RWPE2 (cell line): Measurements from ENCODE around the gene RABL6.

Source experiments
- ATAC-seq: fragments of 200-7000 bp; cut with Tn5 transposase; 3 replicates; pipeline ENCODE4 v1.9.1; 2021; ENCODE audit warnings: low read depth
- DNase-seq: peaks from one replicate; pipeline ENCODE4 v3.0.0-alpha.2; 2020; ENCODE audit warnings: low spot score
- H3K27ac ChIP-seq: fragments of 450-650 bp; 2 replicates; pipeline ENCODE4 v1.5.1; 2017; ENCODE audit warnings: mild to moderate bottlenecking; ENCODE audit not compliant: poor library complexity, severe bottlenecking
- H3K27me3 ChIP-seq: fragments of 250-450 bp; sonication (Bioruptor Pico); 2 replicates; pipeline ENCODE4 v1.5.1; 2021; ENCODE audit warnings: mild to moderate bottlenecking, moderate library complexity; ENCODE audit not compliant: insufficient read depth, poor library complexity, severe bottlenecking
- H3K36me3 ChIP-seq: fragments of 250-450 bp; sonication (Bioruptor Pico); 2 replicates; pipeline ENCODE4 v1.5.1; 2020; ENCODE audit warnings: low read depth, mild to moderate bottlenecking, moderate library complexity
- H3K4me1 ChIP-seq: fragments of 250-450 bp; sonication (Bioruptor Pico); 2 replicates; pipeline ENCODE4 v1.5.1; 2021; ENCODE audit warnings: mild to moderate bottlenecking, moderate library complexity; ENCODE audit not compliant: insufficient read depth, poor library complexity, severe bottlenecking
- H3K4me3 ChIP-seq: fragments of 250-450 bp; sonication (Bioruptor Pico); 2 replicates; pipeline ENCODE4 v1.5.1; 2021; ENCODE audit warnings: mild to moderate bottlenecking, moderate library complexity; ENCODE audit not compliant: severe bottlenecking
- H3K9me3 ChIP-seq: fragments of 250-450 bp; sonication (Bioruptor Pico); 2 replicates; pipeline ENCODE4 v1.5.1; 2021; ENCODE audit warnings: mild to moderate bottlenecking, moderate library complexity; ENCODE audit not compliant: severe bottlenecking
- TF ChIP-seq, protein P1 (sequence below): fragments of 450-650 bp; IDR thresholded peaks from one replicate; pipeline ENCODE4 v1.5.1; 2017; ENCODE audit warnings: mild to moderate bottlenecking, moderate library complexity; ENCODE audit not compliant: poor library complexity, severe bottlenecking

Gene RABL6

DNA sequence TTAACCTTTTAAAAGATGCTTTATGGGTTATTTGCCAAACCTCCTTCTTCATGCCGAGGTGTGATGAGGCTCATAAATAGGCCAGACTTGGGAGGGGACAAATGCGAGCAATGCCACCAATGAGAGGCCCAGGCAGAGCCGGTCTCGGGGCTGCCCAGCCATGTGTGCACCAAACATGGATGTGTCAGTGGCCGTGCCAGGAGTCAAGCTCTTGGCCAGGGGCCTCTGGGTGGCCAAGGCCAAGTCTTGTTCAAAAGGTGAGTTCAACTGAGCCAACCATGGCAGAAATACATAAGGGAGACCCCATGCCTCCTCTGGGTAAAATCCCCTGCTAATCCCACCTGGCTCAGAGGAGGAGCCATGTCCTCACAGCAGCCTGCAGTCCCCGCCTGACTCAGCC lies 32.6 kb upstream of the RABL6 start:
- no peaks in the 10 kb centered on the region for H3K36me3 ChIP-seq
- no peaks in the 10 kb centered on the region for H3K4me1 ChIP-seq
- TF ChIP-seq, protein P1, sequence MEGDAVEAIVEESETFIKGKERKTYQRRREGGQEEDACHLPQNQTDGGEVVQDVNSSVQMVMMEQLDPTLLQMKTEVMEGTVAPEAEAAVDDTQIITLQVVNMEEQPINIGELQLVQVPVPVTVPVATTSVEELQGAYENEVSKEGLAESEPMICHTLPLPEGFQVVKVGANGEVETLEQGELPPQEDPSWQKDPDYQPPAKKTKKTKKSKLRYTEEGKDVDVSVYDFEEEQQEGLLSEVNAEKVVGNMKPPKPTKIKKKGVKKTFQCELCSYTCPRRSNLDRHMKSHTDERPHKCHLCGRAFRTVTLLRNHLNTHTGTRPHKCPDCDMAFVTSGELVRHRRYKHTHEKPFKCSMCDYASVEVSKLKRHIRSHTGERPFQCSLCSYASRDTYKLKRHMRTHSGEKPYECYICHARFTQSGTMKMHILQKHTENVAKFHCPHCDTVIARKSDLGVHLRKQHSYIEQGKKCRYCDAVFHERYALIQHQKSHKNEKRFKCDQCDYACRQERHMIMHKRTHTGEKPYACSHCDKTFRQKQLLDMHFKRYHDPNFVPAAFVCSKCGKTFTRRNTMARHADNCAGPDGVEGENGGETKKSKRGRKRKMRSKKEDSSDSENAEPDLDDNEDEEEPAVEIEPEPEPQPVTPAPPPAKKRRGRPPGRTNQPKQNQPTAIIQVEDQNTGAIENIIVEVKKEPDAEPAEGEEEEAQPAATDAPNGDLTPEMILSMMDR = no peak
- no peak overlapping the region for H3K4me3 ChIP-seq
- H3K9me3 ChIP-seq = no peaks in the 10 kb centered on the region
- ATAC-seq (no peak), DNase-seq (peak; percentile 38)
- H3K27ac ChIP-seq = no peak overlapping the region
- peaks cover 3% of the 10 kb centered on the region for H3K27me3 ChIP-seq

DNA sequence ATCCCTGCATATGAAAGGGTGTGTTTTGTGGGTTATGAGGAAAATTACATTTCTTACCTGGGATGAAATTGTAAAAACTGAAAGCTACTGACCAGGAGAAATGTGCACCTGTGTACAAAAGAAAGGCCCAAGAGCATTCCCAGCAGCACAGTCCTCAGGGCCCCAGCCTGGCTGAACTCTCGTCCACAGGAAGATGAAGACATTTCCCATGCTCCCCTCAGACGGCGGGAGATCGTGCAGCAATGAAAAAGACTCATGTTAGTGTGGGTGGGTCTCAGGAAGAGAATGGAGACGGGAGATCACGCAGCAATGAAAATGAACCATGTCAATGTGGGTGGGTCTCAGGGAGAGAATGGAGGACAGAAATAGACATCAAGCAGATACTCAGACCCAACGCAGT lies 30.8 kb upstream of the RABL6 start:
- Histone ChIP-seq H3K27me3 (peaks cover 3% of the 10 kb centered on the region), H3K4me3 (no peak overlapping the region), H3K36me3 (no peaks in the 10 kb centered on the region), H3K27ac (no peak overlapping the region), H3K9me3 (no peaks in the 10 kb centered on the region), H3K4me1 (no peaks in the 10 kb centered on the region)
- ATAC-seq (no peak), DNase-seq (no peak)
- TF ChIP-seq, protein P1 = no peak

DNA sequence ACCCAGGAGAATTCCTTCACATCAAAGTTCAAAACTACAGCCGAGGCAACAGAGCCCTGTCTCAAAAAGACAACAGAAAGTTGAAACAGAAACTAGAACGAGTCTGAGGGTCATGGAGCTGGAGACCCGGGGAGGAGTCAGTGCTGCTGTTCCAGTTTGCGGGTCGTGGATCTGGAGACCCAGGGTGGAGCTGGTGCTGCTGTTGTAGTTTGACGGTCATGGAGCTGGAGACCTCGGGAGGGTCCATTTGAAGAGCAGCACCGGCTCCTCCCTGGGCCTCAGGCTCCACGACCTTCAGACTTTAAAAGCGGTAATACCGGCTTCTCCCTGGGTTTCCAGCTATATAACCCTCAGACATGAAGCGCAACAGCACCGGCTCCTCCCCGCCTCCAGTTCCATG lies 30.4 kb upstream of the RABL6 start:
- Histone ChIP-seq H3K27ac (no peak overlapping the region), H3K9me3 (no peaks in the 10 kb centered on the region), H3K4me1 (no peaks in the 10 kb centered on the region), H3K27me3 (peaks cover 3% of the 10 kb centered on the region), H3K4me3 (no peak overlapping the region), H3K36me3 (no peaks in the 10 kb centered on the region)
- no peak for DNase-seq
- TF ChIP-seq, protein P1 = no peak
- no peak for ATAC-seq

DNA sequence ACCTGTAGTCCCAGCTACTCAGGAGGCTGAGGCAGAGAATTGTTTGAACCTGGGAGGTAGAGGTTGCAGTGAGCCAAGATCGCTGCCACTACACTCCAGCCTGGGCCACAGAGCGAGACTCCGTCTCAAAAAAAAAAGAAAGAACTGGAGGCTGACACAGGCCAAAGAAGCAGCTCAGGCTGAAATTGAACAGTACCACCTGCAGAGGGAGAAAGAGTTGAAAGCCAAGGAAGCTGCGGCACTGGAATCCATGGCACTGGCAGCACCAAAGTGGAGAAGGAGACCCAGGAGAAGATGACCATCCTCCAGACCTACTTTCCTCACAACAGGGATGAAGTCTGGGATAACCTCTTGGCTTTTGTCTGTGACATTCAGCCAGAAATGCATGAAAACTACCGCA lies 27.9 kb upstream of the RABL6 start:
- H3K4me3 ChIP-seq = no peak overlapping the region
- H3K36me3 ChIP-seq = no peaks in the 10 kb centered on the region
- H3K9me3 ChIP-seq = no peaks in the 10 kb centered on the region
- ATAC-seq (no peak), DNase-seq (no peak)
- TF ChIP-seq, protein P1 = no peak
- peaks cover 3% of the 10 kb centered on the region for H3K27me3 ChIP-seq
- H3K27ac ChIP-seq = no peak overlapping the region
- H3K4me1 ChIP-seq = no peaks in the 10 kb centered on the region

DNA sequence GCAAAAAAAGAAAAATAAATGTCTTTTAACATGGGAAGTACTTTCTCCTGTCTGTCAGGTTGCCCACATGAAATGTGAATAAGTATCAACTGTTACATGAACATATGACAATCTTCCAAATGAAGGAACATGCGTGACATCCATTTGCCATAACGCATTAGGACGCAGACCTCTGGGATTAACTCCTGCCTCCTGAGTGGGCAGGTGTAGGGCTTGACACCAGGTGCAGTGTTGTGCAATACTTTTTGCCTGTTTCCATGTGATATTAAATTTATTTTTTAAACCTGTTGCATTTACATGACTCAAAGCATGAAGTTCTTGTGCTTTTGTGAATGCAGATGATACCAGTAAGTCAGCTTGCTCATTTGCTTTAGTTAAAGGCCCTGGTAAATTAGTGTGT lies 25.3 kb upstream of the RABL6 start:
- Histone ChIP-seq H3K4me1 (no peaks in the 10 kb centered on the region), H3K4me3 (no peak overlapping the region), H3K27ac (no peak overlapping the region), H3K9me3 (no peaks in the 10 kb centered on the region), H3K27me3 (peaks cover 3% of the 10 kb centered on the region), H3K36me3 (no peaks in the 10 kb centered on the region)
- no peak for ATAC-seq
- TF ChIP-seq, protein P1 = no peak
- DNase-seq = no peak
